Liver (tissue), 9 donors: Measurements from ENCODE around the gene LAMA2. TPM values are rescaled to one million over a fixed set of nuclear protein-coding genes. Genes with fewer than 3 reads are reported as not detected.

Experiments
- DNase-seq: peaks from one replicate; pipeline ENCODE4 v3.0.0-alpha.2; 2017; ENCODE audit warnings: low spot score
- H3K27ac ChIP-seq, 2 donors: one replicate each; pipeline ENCODE4 v1.7.0; 2013; ENCODE audit warnings: inconsistent platforms in 2 of 2, low read length in 2 of 2, control low read depth in 1 of 2, low read depth in 1 of 2, mild to moderate bottlenecking in 1 of 2
- H3K27me3 ChIP-seq, 4 donors: one replicate each; pipeline versions ENCODE4 v1.6.1 to v1.7.0; 2013; ENCODE audit warnings: low read length in 3 of 4, inconsistent platforms in 1 of 4, mild to moderate bottlenecking in 1 of 4, moderate library complexity in 1 of 4; ENCODE audit not compliant: control insufficient read depth in 4 of 4, insufficient read depth in 4 of 4
- H3K36me3 ChIP-seq, 4 donors: one replicate each; pipeline versions ENCODE4 v1.6.1 to v1.7.0; 2013; ENCODE audit warnings: low read length in 3 of 4, mild to moderate bottlenecking in 3 of 4, low read depth in 1 of 4, moderate library complexity in 1 of 4; ENCODE audit not compliant: control insufficient read depth in 4 of 4, insufficient read depth in 3 of 4
- H3K4me1 ChIP-seq, 4 donors: one replicate each; pipeline versions ENCODE4 v1.6.1 to v1.7.0; 2013; ENCODE audit warnings: low read length in 3 of 4, mild to moderate bottlenecking in 3 of 4, moderate library complexity in 1 of 4; ENCODE audit not compliant: control insufficient read depth in 4 of 4, insufficient read depth in 4 of 4
- H3K4me3 ChIP-seq, 3 donors: one replicate each; pipeline versions ENCODE4 v1.6.1 to v1.7.0; 2013; ENCODE audit warnings: low read length in 3 of 3, control low read depth in 1 of 3, low read depth in 1 of 3, mild to moderate bottlenecking in 1 of 3
- H3K9ac ChIP-seq, 2 donors: one replicate each; pipeline ENCODE4 v1.7.0; 2013; ENCODE audit warnings: low read length in 2 of 2, mild to moderate bottlenecking in 2 of 2, moderate library complexity in 2 of 2, control low read depth in 1 of 2, low read depth in 1 of 2
- H3K9me3 ChIP-seq, 4 donors: one replicate each; pipeline versions ENCODE4 v1.6.1 to v1.7.0; 2013; ENCODE audit warnings: low read length in 3 of 4; ENCODE audit not compliant: control insufficient read depth in 4 of 4
- EGR1 ChIP-seq, 2 donors: IDR thresholded peaks; 2 replicates each; pipeline ENCODE4 v1.6.1; 2016 to 2018; ENCODE audit warnings: antibody characterized with exemption in 2 of 2, low read depth in 2 of 2
- FOXA1 ChIP-seq: IDR thresholded peaks from 2 replicates; pipeline ENCODE4 v1.6.1; 2016; ENCODE audit warnings: antibody characterized with exemption
- FOXA2 ChIP-seq: IDR thresholded peaks from 2 replicates; pipeline ENCODE4 v1.6.1; 2016; ENCODE audit warnings: antibody characterized with exemption
- GABPA ChIP-seq, 2 donors: IDR thresholded peaks in 1 of 2; conservative IDR thresholded peaks in 1 of 2; 2 replicates each; pipeline ENCODE4 v1.6.1; 2016; ENCODE audit warnings: antibody characterized with exemption in 2 of 2, mild to moderate bottlenecking in 1 of 2, moderate library complexity in 1 of 2
- HNF4A ChIP-seq, 2 donors: conservative IDR thresholded peaks; 2 replicates each; pipeline ENCODE4 v1.6.1; 2016; ENCODE audit warnings: antibody characterized with exemption in 2 of 2, mild to moderate bottlenecking in 2 of 2
- HNF4G ChIP-seq: IDR thresholded peaks from 2 replicates; pipeline ENCODE4 v1.6.1; 2016; ENCODE audit warnings: antibody characterized with exemption
- JUND ChIP-seq, 2 donors: IDR thresholded peaks; 2 replicates each; pipeline ENCODE4 v1.6.1; 2016; ENCODE audit warnings: antibody characterized with exemption in 2 of 2
- NR2F2 ChIP-seq: IDR thresholded peaks from 2 replicates; pipeline ENCODE4 v1.6.1; 2016; ENCODE audit warnings: antibody characterized with exemption
- RAD21 ChIP-seq, 2 donors: IDR thresholded peaks; 2 replicates each; pipeline ENCODE4 v1.6.1; 2016; ENCODE audit warnings: antibody characterized with exemption in 2 of 2, mild to moderate bottlenecking in 2 of 2
- RXRA ChIP-seq, 2 donors: IDR thresholded peaks; 2 replicates each; pipeline ENCODE4 v1.6.1; 2017 to 2018; ENCODE audit warnings: antibody characterized with exemption in 2 of 2, mild to moderate bottlenecking in 1 of 2
- SP1 ChIP-seq: IDR thresholded peaks from 2 replicates; pipeline ENCODE4 v1.6.1; 2018; ENCODE audit warnings: antibody characterized with exemption, mild to moderate bottlenecking
- TAF1 ChIP-seq: conservative IDR thresholded peaks from 2 replicates; pipeline ENCODE4 v1.6.1; 2016; ENCODE audit warnings: antibody characterized with exemption, mild to moderate bottlenecking
- YY1 ChIP-seq: IDR thresholded peaks from 2 replicates; pipeline ENCODE4 v1.6.1; 2016; ENCODE audit warnings: antibody characterized with exemption, mild to moderate bottlenecking
- WGBS: extraction: QIAGEN DNeasy Blood & Tissue Kit; methylation state at CpG from one replicate; pipeline ENCODE4 v1.1.7; 2013; 5-methylcytosine and 5-hydroxymethylcytosine counted together
- polyA plus RNA-seq, 2 donors: library from polyadenylated mRNA; stranded (reverse) in 1 of 2; unstranded in 1 of 2; fragments of 200-250 nt in 1 of 2; fragments of >200 nt in 1 of 2; fragmentation: Nextera tagmentation in 1 of 2; extraction: Ambion mirVana in 1 of 2; gene quantifications; one replicate each; pipeline versions ENCODE4 v1.2.1 to v1.2.3, GENCODE V29; 2013 to 2015
- total RNA-seq, 2 donors: library from RNA; depleted of rRNA; stranded (reverse); fragments of >200 nt; gene quantifications; one replicate each; pipeline ENCODE4 v1.2.3, GENCODE V29; 2014
- TF ChIP-seq, protein P1 (sequence below): IDR thresholded peaks from 2 replicates; pipeline ENCODE4 v1.6.1; 2016; ENCODE audit warnings: antibody characterized with exemption
- TF ChIP-seq, protein P2 (sequence below): IDR thresholded peaks from 2 replicates; pipeline ENCODE4 v1.6.1; 2016; ENCODE audit warnings: antibody characterized with exemption
- TF ChIP-seq, protein P3 (sequence below): IDR thresholded peaks from 2 replicates; pipeline ENCODE4 v1.6.1; 2016; ENCODE audit warnings: antibody characterized with exemption, mild to moderate bottlenecking
- TF ChIP-seq, protein P4 (sequence below): IDR thresholded peaks from 2 replicates; pipeline ENCODE4 v1.6.1; 2016; ENCODE audit warnings: antibody characterized with exemption
- TF ChIP-seq, protein P5 (sequence below): fragments of 150-350 bp; IDR thresholded peaks from 2 replicates; pipeline ENCODE4 v1.5.1; 2017; ENCODE audit warnings: improper control_type of control experiment, low read depth, low read length; ENCODE audit not compliant: missing input control
- donor health status: healthy.
- donor health status: healthy.
- donor health status: healthy.
- donor health status: healthy.
- donor health status: healthy.

LAMA2 gene
- total and polyA plus RNA-seq, 4 donors: 1.3 to 17.0 (median 3.0) TPM

DNA sequence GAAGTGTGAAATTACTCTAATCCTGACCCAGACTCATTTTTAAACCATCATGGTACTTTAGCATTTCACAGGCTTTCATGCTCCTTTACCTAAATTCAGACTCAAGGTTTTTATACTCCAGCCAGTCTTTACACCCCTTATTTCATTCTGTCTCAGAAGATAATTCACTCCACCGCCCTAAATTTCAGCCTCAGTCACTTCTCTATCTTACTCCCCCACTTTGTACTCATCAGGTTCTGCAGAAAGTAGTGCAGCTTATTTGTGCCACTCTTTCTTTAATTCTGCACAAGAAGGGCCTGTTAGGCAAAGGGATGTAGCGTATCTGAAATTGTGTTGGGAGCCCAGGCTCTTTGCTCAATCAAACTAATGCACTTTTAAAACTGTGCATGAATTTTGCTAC, 621.5 kb downstream of the LAMA2 start:
- TF ChIP-seq RXRA (IDR thresholded peaks at IDR 0.05) (no peak), FOXA1 (no peak)
- 91% methylated on average over 2 of the region's 2 CpGs for WGBS

DNA sequence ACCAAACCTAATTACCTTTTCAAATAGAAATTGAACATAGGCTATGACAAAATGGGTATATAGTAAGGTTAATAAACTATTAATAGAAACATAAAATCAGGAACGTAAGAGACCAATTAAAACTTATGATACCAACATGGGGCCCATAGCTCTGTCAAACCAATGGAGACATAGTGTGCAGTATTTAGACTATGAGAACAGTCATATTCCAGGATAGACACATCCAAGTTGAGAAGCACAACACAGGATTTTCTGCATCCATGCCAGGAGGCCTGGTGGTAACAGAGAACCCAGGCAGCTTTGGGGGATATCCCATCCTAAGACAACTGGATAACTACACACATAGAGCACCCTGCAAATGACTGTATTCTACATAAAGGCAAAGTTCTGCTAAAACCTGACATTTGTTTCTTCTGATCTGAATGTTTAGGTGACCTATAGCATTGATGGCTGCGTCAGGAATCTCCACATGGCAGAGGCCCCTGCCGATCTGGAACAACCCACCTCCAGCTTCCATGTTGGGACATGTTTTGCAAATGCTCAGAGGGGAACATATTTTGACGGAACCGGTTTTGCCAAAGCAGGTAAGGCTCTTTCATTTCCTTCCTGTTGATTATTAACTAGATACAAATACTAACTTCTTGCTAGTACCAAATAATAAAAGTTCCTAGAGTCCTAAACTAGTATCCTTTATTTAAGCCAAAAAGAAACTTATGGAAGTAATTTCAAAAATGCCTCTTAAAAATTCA, 624.3 kb downstream of the LAMA2 start:
- TF ChIP-seq, protein P1, sequence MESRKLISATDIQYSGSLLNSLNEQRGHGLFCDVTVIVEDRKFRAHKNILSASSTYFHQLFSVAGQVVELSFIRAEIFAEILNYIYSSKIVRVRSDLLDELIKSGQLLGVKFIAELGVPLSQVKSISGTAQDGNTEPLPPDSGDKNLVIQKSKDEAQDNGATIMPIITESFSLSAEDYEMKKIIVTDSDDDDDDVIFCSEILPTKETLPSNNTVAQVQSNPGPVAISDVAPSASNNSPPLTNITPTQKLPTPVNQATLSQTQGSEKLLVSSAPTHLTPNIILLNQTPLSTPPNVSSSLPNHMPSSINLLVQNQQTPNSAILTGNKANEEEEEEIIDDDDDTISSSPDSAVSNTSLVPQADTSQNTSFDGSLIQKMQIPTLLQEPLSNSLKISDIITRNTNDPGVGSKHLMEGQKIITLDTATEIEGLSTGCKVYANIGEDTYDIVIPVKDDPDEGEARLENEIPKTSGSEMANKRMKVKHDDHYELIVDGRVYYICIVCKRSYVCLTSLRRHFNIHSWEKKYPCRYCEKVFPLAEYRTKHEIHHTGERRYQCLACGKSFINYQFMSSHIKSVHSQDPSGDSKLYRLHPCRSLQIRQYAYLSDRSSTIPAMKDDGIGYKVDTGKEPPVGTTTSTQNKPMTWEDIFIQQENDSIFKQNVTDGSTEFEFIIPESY: no peak
- TF ChIP-seq TAF1: no peak
- TF ChIP-seq, protein P2, sequence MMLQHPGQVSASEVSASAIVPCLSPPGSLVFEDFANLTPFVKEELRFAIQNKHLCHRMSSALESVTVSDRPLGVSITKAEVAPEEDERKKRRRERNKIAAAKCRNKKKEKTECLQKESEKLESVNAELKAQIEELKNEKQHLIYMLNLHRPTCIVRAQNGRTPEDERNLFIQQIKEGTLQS: no peak
- no peak for TF ChIP-seq NR2F2
- TF ChIP-seq HNF4A (conservative IDR thresholded peaks at IDR 0.05): no peak
- TF ChIP-seq, protein P3, sequence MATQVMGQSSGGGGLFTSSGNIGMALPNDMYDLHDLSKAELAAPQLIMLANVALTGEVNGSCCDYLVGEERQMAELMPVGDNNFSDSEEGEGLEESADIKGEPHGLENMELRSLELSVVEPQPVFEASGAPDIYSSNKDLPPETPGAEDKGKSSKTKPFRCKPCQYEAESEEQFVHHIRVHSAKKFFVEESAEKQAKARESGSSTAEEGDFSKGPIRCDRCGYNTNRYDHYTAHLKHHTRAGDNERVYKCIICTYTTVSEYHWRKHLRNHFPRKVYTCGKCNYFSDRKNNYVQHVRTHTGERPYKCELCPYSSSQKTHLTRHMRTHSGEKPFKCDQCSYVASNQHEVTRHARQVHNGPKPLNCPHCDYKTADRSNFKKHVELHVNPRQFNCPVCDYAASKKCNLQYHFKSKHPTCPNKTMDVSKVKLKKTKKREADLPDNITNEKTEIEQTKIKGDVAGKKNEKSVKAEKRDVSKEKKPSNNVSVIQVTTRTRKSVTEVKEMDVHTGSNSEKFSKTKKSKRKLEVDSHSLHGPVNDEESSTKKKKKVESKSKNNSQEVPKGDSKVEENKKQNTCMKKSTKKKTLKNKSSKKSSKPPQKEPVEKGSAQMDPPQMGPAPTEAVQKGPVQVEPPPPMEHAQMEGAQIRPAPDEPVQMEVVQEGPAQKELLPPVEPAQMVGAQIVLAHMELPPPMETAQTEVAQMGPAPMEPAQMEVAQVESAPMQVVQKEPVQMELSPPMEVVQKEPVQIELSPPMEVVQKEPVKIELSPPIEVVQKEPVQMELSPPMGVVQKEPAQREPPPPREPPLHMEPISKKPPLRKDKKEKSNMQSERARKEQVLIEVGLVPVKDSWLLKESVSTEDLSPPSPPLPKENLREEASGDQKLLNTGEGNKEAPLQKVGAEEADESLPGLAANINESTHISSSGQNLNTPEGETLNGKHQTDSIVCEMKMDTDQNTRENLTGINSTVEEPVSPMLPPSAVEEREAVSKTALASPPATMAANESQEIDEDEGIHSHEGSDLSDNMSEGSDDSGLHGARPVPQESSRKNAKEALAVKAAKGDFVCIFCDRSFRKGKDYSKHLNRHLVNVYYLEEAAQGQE: no peak
- no peak for TF ChIP-seq FOXA1
- TF ChIP-seq YY1: no peak
- TF ChIP-seq GABPA (IDR thresholded peaks at IDR 0.05 in 1 of 2, conservative IDR thresholded peaks at IDR 0.05 in 1 of 2): no peak
- TF ChIP-seq RXRA (IDR thresholded peaks at IDR 0.05): no peak
- TF ChIP-seq, protein P4, sequence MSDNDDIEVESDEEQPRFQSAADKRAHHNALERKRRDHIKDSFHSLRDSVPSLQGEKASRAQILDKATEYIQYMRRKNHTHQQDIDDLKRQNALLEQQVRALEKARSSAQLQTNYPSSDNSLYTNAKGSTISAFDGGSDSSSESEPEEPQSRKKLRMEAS: no peak
- TF ChIP-seq FOXA2: no peak
- TF ChIP-seq, protein P5, sequence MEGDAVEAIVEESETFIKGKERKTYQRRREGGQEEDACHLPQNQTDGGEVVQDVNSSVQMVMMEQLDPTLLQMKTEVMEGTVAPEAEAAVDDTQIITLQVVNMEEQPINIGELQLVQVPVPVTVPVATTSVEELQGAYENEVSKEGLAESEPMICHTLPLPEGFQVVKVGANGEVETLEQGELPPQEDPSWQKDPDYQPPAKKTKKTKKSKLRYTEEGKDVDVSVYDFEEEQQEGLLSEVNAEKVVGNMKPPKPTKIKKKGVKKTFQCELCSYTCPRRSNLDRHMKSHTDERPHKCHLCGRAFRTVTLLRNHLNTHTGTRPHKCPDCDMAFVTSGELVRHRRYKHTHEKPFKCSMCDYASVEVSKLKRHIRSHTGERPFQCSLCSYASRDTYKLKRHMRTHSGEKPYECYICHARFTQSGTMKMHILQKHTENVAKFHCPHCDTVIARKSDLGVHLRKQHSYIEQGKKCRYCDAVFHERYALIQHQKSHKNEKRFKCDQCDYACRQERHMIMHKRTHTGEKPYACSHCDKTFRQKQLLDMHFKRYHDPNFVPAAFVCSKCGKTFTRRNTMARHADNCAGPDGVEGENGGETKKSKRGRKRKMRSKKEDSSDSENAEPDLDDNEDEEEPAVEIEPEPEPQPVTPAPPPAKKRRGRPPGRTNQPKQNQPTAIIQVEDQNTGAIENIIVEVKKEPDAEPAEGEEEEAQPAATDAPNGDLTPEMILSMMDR: no peak
- TF ChIP-seq SP1: no peak
- no peak for TF ChIP-seq RAD21 (IDR thresholded peaks at IDR 0.05)
- TF ChIP-seq JUND (IDR thresholded peaks at IDR 0.05): no peak
- TF ChIP-seq HNF4G: no peak
- TF ChIP-seq EGR1 (IDR thresholded peaks at IDR 0.05; ENCODE audit: low read depth in 2 of 2): no peak
- DNase-seq: no peak
- Histone ChIP-seq H3K36me3 (peaks cover 0 to 1% (median 0%) of the 10 kb centered on the region in 4 donors), H3K4me3 (no peak overlapping the region), H3K9me3 (no peaks in the 10 kb centered on the region), H3K9ac (no peak overlapping the region), H3K27me3 (no peaks in the 10 kb centered on the region), H3K27ac (no peak overlapping the region), H3K4me1 (peaks cover 0 to 4% (median 0%) of the 10 kb centered on the region in 4 donors)
- 57% methylated on average over 5 of the region's 5 CpGs for WGBS

More for the DNA sequence above, 621.5 kb downstream of the LAMA2 start:
- no peaks in the 10 kb centered on the region for H3K9me3 ChIP-seq
- peaks cover 0 to 4% (median 0%) of the 10 kb centered on the region in 4 donors for H3K4me1 ChIP-seq
- H3K4me3 ChIP-seq: no peak overlapping the region
- no peak overlapping the region for H3K9ac ChIP-seq
- no peak overlapping the region for H3K27ac ChIP-seq
- H3K36me3 ChIP-seq: peaks cover 0 to 1% (median 0%) of the 10 kb centered on the region in 4 donors
- no peaks in the 10 kb centered on the region for H3K27me3 ChIP-seq
- DNase-seq: no peak
